Activated CD4-positive, CD25-positive, alpha-beta regulatory T cell (primary cell): ENCODE measurements around the gene KDM5A.

Source experiments
- DNase-seq, 4 experiments: peaks; one replicate each; lab custom pipeline; 2025; lab: John Stamatoyannopoulos, UW

KDM5A gene

DNA sequence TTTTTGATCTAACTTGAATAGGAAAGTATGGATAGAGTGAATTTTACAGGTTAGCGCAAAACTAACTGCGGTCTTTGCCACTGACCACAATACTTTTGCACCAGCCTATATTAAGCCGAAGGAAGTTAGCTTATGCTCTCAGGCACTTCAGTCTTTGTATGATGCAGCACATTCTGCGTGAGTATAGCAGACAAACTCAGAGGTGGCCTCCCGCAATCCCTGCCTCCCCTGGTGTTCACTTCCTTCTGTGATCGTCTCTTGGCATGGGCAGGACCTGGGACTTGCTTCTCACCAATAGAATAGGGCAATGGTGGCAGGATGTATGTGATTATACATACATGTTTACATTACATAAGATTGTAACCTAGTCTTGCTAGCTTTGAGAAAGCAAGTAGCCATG is 116.2 kb downstream of the KDM5A start:
- DNase-seq: no peak

DNA sequence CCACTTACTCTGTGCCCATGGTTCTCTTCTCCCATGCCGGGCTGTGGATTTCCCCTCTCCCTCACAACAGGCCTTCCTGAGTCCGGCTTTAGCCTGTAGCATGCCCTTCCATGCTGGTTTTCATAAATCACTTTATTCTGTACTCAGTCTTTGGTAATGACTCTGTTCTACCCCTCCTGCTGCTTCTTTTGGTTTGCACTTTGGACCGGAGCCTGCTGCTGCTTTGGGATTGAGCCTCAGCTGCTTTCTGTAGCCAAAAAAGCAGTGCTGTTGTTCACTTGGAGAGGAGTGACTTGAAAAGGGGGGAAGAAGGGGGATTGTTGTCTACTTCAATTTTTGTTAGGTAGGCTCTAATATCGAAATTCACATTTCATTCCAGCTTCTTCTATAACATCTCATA is 118.0 kb downstream of the KDM5A start:
- no peak for DNase-seq

DNA sequence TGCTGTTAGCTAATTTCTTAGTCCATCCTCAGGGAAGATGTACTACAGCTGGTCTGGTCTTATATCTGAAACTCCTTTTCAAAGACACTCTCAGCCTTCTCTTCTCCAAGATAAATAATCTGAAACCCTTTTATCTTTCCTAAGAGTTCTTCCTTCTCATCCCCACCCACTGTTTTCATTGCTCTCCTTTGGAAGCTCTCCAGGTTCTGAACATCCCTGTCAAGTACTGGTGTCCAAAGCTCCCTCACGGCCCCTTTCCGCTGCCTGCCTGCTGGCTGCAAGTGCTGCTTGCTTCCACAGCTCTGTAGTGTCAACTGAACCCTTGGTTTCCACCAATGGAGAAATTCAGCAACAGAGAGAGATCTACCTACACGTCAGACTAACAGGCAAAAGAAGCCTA is 119.9 kb downstream of the KDM5A start:
- DNase-seq: no peak

DNA sequence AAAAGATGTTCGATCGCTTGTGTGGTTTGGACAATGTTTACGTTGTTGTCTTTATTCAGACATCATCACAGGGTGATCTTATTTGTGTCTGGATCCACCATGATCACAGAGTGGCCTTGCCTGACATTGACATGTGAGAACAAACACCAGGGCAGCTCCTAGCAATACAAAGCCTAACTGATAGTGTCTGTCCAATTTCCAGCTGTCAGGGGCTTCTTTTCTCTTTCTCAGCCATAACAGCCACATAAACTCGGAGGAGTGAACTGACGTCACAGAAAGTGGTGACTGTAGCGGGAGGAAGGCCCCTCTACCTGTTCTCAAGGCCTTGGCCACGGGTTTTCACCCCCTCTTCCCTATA is 120.7 kb downstream of the KDM5A start:
- no peak for DNase-seq

DNA sequence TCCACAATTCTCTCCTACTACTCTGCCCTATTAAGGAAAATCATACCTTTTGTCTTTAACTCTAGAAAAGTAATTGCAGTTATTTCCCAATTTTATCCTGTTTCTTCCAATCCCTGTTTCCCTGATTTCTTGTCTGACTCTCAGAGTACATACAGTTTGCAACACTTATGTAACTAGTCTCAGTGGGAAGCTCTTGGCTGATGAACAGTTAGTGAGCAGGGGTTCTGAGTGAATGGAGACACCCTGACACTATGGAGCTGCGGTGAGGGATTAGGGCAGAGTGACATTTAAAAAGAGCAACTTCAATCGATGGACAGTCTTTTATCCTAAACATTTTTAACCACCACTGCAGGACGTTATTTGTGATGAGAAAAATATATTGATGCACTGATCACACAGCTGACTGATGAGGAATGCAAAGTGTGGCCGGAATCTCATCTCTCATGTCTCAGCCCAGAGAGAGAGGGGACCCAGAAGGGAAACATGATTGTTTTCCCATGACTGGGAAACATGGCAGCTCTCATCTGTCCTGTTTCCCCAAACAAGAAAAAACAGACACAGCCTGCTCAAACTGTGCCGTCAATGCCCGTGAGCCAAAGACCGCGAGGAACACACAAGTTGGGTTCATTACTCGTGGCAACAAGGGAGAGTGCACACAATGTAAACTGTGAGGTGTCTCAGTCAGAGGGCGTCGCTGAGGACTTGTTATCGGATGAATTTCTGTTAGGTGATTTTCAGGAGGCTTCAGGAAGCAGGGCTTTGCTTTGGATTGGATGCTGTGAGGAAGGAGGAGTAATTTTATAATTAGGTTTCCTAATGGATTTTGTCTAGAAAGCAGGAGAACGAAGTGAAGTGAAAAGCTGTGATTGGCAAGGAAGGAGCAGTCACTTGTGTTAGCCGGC is 121.3 kb downstream of the KDM5A start:
- no peak for DNase-seq

DNA sequence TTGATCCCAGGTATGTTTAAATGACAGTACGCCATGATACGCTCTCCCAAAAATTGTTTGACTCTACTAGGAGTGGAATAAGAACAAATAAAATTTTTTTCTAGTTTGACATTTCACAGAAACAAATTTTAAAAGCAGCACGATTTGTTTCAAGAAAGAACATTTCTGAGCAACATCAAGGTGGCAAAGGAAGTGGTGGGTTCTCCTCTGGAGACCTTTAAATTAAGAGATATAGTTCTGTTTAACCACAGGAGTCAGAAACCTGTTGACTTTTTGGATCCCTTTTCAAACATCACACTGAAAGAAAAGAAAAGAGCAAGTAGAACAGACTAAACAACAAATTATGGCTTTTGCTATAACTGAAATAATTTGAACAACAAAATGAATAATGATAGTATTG is 124.0 kb downstream of the KDM5A start:
- DNase-seq: no peak

DNA sequence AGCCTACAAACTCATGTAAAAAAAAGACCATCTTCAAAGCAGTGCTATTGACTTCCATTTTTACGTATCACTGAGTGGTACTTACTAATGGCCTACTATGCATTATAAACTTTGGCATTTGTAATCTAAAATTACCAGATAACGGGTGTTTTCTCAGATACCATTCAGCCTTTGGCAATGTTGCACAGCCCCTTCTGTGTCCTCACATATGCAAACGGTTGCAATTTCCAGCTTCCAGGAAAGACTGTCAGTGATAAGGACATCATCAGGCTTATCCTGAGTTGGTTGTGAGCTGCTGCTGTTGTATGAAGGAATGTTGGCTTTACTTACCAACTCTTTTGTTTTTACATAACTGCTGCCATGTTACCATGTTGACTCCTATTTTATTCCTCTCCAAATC is 124.9 kb downstream of the KDM5A start:
- DNase-seq: no peak

DNA sequence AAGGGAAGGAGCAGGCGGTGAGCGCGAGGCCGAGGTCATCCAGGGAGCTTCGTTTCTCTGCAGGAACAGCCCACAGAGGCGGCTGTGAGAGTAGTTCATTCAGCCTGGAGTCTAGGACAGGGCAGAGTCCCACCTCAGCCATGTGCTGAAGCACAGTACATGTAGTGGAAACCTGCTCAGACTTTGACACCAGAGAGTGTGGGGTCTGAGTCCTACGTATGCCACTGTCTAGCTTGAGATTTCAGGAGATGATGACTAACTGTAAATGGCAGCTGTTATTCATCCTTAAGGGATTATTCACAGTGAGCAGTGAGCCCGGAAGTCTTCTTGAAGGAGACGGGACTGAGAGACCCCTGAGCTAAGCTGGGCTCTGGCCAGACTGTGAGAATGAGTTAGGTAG is 125.5 kb downstream of the KDM5A start:
- DNase-seq: no peak

DNA sequence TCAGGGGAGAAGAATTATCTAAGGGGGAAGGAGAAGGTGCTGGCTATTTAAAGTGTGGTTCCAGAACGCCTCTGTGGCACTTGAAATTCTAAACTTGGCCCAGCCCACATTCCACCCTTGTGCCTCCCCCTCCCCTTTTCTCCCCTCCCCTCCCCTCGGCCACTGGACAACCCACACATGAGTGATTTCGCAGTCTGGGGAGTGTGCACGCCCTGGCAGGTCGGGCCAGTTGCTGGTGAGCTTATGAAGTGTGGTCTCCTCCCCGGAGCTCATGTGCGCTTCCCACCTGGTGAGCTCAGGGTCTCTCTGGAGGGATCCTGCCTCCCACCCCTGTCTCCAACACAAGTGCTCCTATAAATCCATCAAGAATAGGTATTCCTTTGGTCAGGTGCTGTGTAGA is 126.3 kb downstream of the KDM5A start, which contains the start of gene SLC6A13:
Gene SLC6A13 (minus strand): TSS at position 20 of the 400 bp plus-strand sequence. CDS start 2,784 bp downstream, outside the sequence.
- no peak for DNase-seq

DNA sequence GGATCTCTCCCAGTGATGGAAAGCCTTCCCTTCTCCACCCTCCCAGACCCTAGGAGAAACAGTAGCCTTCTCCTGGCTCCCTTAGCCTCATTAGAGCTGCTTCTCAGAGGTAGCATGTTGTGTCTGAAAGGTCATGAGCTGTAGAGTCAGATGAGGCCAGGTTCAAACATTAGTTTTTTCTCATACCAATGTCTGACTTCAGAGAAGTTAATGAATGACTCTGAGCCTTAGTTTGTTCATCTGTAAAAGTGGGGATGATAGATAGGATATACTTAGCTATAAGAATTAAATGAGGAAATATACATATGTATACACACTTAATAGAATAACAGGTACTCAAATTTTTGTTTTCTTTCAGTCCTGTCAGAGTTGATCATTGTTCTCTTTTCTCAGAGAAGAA is 127.0 kb downstream of the KDM5A start:
- no peak for DNase-seq

DNA sequence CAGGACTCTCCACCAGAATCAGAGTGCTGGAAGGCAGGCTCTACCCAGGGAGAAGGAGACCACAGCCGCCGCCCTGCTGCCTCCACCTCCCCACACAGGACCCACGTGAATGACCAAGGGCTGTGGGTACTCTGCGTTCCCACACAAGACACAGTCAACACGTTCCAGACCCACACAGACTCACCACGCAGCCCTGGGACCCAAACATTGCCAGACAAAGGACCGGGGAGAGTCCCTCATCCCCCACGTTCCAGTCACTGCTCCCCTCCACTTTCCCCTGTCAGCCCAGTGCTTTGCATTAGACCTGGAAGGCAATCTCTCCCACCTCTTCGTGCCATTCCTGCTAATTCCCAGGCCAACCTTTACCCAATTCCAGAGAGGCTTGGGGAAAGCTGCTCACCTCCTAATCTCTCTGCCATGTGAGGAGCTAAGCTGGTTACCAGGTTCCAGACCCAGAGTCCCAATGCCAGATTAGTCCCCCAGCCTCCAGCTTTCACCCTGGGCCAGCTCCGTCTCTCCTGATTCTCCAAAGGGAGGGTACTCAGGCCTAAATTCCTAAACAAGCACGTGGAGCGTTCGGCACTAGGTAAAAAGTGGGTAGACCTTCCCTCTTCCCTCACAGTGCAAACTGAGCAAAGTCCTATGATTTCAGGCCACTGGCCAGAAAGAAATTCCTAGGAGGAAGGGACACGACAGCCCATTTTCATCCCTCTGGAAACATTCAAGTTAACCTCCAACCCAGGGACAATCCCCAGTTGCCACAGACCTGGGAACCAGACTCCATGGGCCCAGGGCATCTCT is 131.4 kb downstream of the KDM5A start:
- DNase-seq: no peak

DNA sequence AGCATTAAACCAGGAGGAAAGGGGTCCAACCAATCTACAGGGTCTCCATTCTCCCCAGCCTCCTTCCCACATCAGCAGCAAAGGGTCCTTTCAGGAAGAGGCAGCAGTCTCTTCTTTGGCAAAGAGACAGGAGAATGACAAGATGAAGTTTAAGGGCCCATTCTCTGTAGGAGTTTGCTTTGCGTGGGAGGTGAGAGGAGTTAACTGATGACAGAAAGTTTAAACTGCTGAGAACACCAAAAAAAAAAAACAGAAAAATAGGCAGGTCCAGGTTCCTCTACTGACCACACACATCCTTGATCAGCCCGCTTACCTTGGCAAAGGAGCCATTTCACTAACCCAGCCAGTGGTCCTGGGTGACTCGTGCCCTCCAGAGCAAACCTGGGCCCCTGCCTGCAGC is 132.2 kb downstream of the KDM5A start:
- no peak for DNase-seq

DNA sequence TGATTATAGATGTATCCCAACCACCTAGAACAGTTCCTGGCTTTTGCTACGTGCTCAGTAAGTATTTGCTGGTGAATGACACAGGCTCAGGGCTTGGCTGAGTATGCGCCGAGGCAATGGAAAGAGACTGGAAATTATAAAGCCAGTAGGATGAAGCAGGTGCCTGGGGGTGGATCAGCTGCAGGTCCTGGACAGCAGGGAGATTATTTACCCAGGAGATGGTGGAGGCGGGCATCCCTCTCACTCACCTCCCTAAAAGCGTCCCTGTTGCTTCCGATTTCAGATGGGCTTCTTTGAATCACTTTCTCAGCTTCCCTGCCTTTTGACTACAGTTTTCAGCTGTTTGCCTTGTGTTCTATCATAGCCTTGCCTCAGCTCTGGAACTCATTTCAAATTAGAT is 132.9 kb downstream of the KDM5A start:
- DNase-seq: no peak

DNA sequence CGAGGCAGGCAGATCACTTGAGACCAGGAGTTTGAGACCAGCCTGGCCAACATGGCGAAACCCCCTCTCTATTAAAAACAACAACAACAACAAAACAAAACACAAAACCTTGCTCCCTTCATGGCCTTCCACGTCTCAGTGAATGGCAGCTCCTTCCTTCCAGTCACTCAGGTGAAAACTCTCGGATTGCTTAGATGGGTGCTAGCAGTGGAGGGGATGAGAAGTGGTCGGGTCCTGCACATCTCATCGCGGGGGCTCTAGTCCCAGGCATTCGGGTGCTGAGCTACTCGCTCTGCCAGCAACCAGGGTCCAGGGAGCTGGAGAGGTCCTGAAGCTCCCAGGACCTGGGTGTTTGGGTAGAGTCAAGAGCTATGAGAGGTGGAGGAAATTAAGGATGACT is 134.2 kb downstream of the KDM5A start:
- DNase-seq: no peak

DNA sequence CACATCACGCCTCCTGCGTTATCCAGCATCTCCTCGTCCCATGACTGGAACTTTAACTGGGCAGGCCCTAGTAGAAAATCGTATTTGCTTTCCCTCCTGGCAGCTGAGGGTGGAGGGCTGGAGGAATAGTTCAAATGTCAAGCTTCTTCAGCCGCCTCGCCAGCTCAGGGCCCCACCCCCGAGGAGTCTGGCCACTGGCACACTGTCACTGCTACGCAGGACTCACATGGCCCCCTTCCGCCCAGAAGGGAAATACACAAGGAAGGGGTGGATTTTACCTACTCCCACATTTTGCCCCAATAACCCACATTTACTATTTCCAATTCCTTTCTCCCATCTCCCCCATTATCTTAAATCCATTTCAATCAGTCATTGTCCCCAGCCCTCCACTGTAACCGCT is 135.1 kb downstream of the KDM5A start:
- DNase-seq: no peak

DNA sequence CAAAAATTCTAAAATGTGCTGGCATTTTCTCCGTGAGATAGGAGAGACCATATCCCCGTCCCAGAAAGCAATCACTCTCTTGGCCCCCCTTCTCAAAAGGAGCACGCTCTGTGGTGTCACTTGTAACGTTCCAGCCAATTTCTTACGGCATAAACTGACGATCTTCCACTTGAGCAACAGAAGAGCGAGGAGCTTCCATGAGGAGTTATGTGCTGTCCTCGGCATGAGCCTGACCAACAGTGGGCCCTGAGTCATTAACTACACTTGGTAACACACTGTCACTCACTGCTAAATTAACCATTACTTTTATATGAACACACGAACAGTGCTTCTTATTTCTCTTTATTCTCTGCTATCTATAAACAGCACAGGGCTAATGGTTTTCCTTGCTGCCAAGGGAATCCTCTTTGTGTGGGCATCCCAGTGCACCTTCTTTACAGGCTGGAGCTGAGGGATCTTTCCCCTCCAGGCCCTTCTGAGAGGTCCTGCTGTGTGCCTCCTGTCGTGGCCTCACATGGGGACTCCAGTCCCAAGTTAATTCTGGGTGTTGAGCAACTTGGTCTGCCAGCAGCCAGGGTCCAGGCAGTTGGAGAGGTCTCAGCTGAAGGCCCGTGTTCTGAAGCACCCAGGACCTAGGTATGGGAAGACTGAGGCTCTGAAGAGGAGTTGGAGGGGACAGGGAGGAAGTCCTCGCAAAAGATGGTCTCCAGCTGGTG is 135.8 kb downstream of the KDM5A start:
- DNase-seq: no peak

DNA sequence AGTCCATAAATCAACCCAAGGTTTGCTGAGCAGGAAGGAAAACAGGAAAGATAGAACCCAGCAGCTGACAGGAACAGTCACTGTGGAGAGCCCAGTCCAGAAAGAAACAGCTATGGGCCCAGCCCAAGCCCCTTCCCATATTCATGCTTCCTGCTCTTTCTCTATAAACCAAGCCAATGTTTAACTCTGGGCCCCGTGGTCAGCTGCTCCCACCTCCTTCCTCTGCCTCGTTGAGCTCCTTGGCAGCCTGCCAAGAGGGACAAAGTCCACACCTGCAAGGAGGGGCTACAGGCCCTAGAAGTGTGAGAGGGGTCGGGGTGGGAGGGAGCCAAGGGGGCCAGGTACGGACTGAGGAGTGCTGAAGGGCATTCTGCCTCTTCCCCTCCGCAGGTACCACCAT is 136.5 kb downstream of the KDM5A start:
- no peak for DNase-seq

DNA sequence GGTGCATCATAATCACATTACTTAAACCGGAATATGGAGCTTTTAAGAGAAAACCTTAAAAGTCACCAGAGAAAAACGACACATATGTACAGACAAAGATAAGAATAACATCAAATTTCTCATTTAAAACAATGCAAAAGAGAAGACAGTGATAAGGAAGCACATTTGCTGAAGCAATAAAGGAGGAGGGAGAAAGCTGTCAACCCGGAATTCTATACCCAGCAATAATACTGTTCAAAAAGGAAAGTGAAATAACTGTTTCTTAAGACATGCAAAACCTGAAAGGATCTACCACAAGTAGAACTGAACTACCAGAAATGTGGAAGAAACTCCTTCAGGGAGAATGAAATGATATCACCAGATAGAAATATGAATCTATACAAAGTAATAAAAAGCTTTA is 141.8 kb downstream of the KDM5A start:
- no peak for DNase-seq

DNA sequence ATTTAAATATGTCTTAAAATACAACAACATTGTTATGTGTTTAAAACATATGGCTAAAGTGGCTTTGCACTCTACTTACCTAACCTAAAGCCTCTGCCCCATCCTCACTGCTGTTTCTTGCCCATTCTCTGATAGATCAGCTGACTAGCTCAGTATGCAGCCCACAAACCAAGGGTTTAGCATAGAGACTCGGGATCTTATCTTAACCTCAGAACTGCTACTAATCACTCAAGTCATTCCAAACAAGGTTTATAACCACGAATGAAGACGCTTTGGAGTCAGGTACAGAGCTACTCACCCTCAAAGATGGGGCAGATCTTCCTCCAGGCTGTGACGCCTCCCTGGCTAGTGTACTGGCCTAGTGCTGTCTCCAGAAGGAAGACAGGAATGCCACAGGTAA is 145.7 kb downstream of the KDM5A start:
- DNase-seq: no peak

DNA sequence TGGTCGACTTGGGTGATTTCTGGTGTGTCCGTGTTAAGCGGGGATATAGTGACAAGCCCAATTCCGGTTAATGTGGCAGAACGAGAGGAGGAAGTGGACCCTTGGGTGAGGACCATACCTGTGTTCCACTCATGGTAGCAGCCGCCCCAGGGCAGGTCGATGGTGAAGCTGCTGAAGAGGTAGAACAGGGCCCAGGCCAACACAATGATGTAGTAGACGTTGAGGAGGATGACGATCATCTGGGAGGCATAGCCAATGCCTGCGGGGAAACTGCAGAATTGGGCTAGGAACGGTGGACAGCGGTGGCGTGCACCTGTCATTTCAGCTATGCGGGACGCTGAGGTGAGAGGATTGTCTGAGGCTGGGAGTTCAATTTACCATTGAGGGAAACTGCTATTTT is 146.6 kb downstream of the KDM5A start:
- DNase-seq: no peak

DNA sequence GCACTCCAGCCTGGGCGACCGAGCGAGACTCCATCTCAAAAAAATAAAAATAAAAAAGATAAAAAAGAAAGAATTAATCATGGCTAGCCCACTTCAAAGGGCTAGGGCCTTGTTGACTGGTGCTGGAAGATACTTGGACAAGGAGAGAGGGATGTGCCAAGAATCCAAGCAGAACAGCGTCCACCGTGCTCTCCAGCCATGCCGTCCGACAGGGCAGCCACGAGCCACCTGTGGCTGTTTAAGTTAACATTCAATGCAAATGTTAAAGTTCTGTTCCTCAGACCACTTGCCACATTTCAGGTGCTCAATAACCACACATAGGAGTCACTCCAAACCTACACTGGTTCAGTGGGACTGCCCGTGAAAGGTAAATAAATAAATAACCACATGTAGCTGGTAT is 147.9 kb downstream of the KDM5A start:
- DNase-seq: no peak

DNA sequence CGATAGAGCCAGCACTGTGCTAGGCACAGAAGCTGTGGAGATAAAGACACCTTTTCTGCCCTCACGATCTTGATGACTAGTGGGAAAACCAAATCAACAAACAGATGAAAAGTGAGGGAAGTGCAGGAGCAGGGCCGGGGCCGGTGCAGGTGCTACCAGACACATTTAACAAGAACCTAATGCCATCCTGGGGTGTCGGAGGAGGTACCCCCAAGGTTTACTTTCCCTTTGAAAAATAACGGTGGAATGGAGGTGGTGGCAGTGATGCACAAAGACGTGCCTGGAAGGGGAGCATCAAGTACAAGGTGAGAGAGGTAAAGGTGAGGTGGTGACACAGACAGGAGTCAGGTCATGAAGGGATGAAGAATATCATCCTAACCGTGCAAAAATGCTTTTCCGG is 148.6 kb downstream of the KDM5A start:
- DNase-seq: no peak
